HepG2 (cell line): ENCODE results near the gene DUS1L. TPM values are rescaled to one million over a fixed set of nuclear protein-coding genes. Genes with fewer than 3 reads are reported as not detected.

ENCODE experiments used
- ATAC-seq: fragments of 200-7000 bp; cut with Tn5 transposase; 3 replicates; pipeline ENCODE4 v1.9.1; 2020; ENCODE audit warnings: mild to moderate bottlenecking, moderate library complexity
- BruUV-seq: library from RNA; stranded (reverse); fragments of 400-500 nt; replicated peaks from 2 replicates; lab custom pipeline; 2021; lab: Mats Ljungman, UMichigan
- CTCF ChIA-PET: fragments of 300-600 bp; formaldehyde crosslinking; extraction: SDS; loops from one replicate; lab custom pipeline; 2021; ENCODE audit warnings: low total read pairs, inconsistent platforms, low intra/inter-chr PET ratio; lab: Yijun Ruan, JAX
- POLR2A ChIA-PET: fragments of 350-600 bp; sonication (Branson Sonifier 250); formaldehyde crosslinking; loops from one replicate; lab custom pipeline; 2020; ENCODE audit warnings: antibody characterized with exemption, inconsistent platforms; lab: Yijun Ruan, JAX
- DNase-seq: peaks from one replicate; pipeline ENCODE4 v3.0.0-alpha.2; 2015; ENCODE audit warnings: low spot score
- FAIRE-seq: peaks from 3 replicates; lab custom pipeline; 2011; peaks lifted over from hg19 to GRCh38; lab: Jason Lieb, UNC
- H2AFZ ChIP-seq: one replicate; pipeline ENCODE4 v1.6.1; 2011; ENCODE audit warnings: low read length, inconsistent platforms
- H3K27ac ChIP-seq: fragments of 300-600 bp; 3 replicates; pipeline ENCODE4 v1.8.0; 2011; ENCODE audit warnings: mixed run types, mild to moderate bottlenecking, mixed read lengths, low read length, inconsistent platforms; ENCODE audit not compliant: insufficient read depth; ENCODE audit errors: extremely low read length
- H3K27me3 ChIP-seq, 2 experiments: fragments of 200-600 bp in 1 of 2; 2 replicates in 1 of 2; 3 replicates in 1 of 2; pipeline versions ENCODE4 v1.6.0 to v1.8.0; 2011; ENCODE audit warnings: low read length in 2 of 2, mild to moderate bottlenecking in 2 of 2, moderate library complexity in 2 of 2, inconsistent platforms in 1 of 2; ENCODE audit not compliant: insufficient read depth in 2 of 2, control insufficient read depth in 1 of 2
- H3K36me3 ChIP-seq, 2 experiments: fragments of 200-600 bp in 1 of 2; replicated peaks in 1 of 2; 2 replicates in 1 of 2; 3 replicates in 1 of 2; pipeline versions ENCODE4 v1.5.1 to v1.8.0; 2011; ENCODE audit warnings: low read length in 2 of 2, inconsistent platforms in 1 of 2; ENCODE audit not compliant: insufficient read depth in 2 of 2, control insufficient read depth in 1 of 2
- H3K4me1 ChIP-seq: 2 replicates; pipeline ENCODE4 v1.5.1; 2012; ENCODE audit warnings: low read length, inconsistent platforms; ENCODE audit not compliant: insufficient read depth
- H3K4me2 ChIP-seq: 2 replicates; pipeline ENCODE4 v1.6.0; 2011; ENCODE audit warnings: low read depth, low read length, inconsistent platforms
- H3K4me3 ChIP-seq, 3 experiments: fragments of 200-600 bp in 1 of 3; sonication (generic), shearing (Covaris generic) in 1 of 3; replicated peaks in 1 of 3; 2 replicates each; pipeline ENCODE4 v1.5.1; 2011 to 2016; ENCODE audit warnings: low read length in 3 of 3, inconsistent platforms in 2 of 3, low read depth in 2 of 3, mild to moderate bottlenecking in 2 of 3, control low read depth in 1 of 3, mixed read lengths in 1 of 3; ENCODE audit not compliant: insufficient read depth in 1 of 3
- H3K79me2 ChIP-seq: one replicate; pipeline ENCODE4 v1.6.1; 2011; ENCODE audit warnings: low read length, inconsistent platforms; ENCODE audit not compliant: insufficient read depth
- H3K9ac ChIP-seq: 2 replicates; pipeline ENCODE4 v1.6.0; 2011; ENCODE audit warnings: mild to moderate bottlenecking, low read depth, low read length, inconsistent platforms; ENCODE audit not compliant: insufficient read depth
- H3K9me3 ChIP-seq: 2 replicates; pipeline ENCODE4 v1.5.1; 2012; ENCODE audit warnings: mild to moderate bottlenecking, low read length
- H4K20me1 ChIP-seq: 2 replicates; pipeline ENCODE4 v1.6.0; 2011; ENCODE audit warnings: inconsistent platforms, mild to moderate bottlenecking, low read length, moderate library complexity; ENCODE audit not compliant: insufficient read depth
- EEA1 ChIP-seq: sonication (generic); formaldehyde crosslinking; IDR thresholded peaks from 2 replicates; pipeline ENCODE4 v1.5.1; 2020; ENCODE audit warnings: mild to moderate bottlenecking, missing genetic modification reagents, borderline replicate concordance
- ELF4 ChIP-seq: sonication (generic); formaldehyde crosslinking; IDR thresholded peaks from 2 replicates; pipeline ENCODE4 v1.5.0; 2020; ENCODE audit warnings: missing genetic modification reagents, mild to moderate bottlenecking, moderate library complexity, borderline replicate concordance
- GTF2F1 ChIP-seq: fragments of 150-350 bp; IDR thresholded peaks from 2 replicates; pipeline ENCODE4 v1.6.1; 2014; ENCODE audit warnings: low read length
- HDAC6 ChIP-seq: fragments of 200-600 bp; sonication (generic); IDR thresholded peaks from 2 replicates; pipeline ENCODE4 v1.7.0; 2017; ENCODE audit warnings: mild to moderate bottlenecking, antibody characterized with exemption, low read length, low read depth
- HIVEP1 ChIP-seq: sonication (generic); formaldehyde crosslinking; IDR thresholded peaks from 2 replicates; pipeline ENCODE4 v1.4.0; 2020; ENCODE audit warnings: mild to moderate bottlenecking, missing genetic modification reagents
- HMGA1 ChIP-seq: sonication (generic); formaldehyde crosslinking; conservative IDR thresholded peaks from 2 replicates; pipeline ENCODE4 v1.4.0; 2020; ENCODE audit warnings: missing genetic modification reagents
- MAFF ChIP-seq: IDR thresholded peaks from 2 replicates; pipeline ENCODE4 v1.6.1; 2011; ENCODE audit warnings: low read depth, low read length, improper control_type of control experiment
- MZF1 ChIP-seq: sonication (generic); formaldehyde crosslinking; IDR thresholded peaks from 2 replicates; pipeline ENCODE4 v1.8.1; 2023; ENCODE audit warnings: mild to moderate bottlenecking, missing genetic modification reagents, borderline replicate concordance
- NCOA5 ChIP-seq: sonication (generic); formaldehyde crosslinking; IDR thresholded peaks from 2 replicates; pipeline ENCODE4 v1.4.0; 2020; ENCODE audit warnings: missing genetic modification reagents
- POGZ ChIP-seq: sonication (generic); formaldehyde crosslinking; IDR thresholded peaks from 2 replicates; pipeline ENCODE4 v1.4.0; 2020; ENCODE audit warnings: mild to moderate bottlenecking, missing genetic modification reagents
- RARA ChIP-seq: IDR thresholded peaks from 2 replicates; pipeline ENCODE4 v1.6.1; 2016; ENCODE audit warnings: missing genetic modification reagents, missing compliant biosample characterization
- SMYD3 ChIP-seq: sonication (generic); formaldehyde crosslinking; IDR thresholded peaks from 2 replicates; pipeline ENCODE4 v1.8.1; 2023; ENCODE audit warnings: mild to moderate bottlenecking, missing genetic modification reagents
- TARDBP ChIP-seq: sonication (generic); formaldehyde crosslinking; IDR thresholded peaks from 2 replicates; pipeline ENCODE4 v1.8.0; 2022; ENCODE audit warnings: mild to moderate bottlenecking, missing genetic modification reagents
- ZNF20 ChIP-seq: sonication (generic); formaldehyde crosslinking; IDR thresholded peaks from 2 replicates; pipeline ENCODE4 v1.4.0; 2020; ENCODE audit warnings: mild to moderate bottlenecking, moderate library complexity, missing genetic modification reagents
- ZNF329 ChIP-seq: sonication (generic); formaldehyde crosslinking; IDR thresholded peaks from 2 replicates; pipeline ENCODE4 v1.9.0; 2021; ENCODE audit warnings: low read depth, mild to moderate bottlenecking, missing genetic modification reagents
- ZNF343 ChIP-seq: sonication (generic); formaldehyde crosslinking; IDR thresholded peaks from 2 replicates; pipeline ENCODE4 v1.4.0; 2020; ENCODE audit warnings: mild to moderate bottlenecking, missing genetic modification reagents
- ZNF570 ChIP-seq: sonication (generic); formaldehyde crosslinking; IDR thresholded peaks from 2 replicates; pipeline ENCODE4 v1.4.0; 2020; ENCODE audit warnings: mild to moderate bottlenecking, missing genetic modification reagents, borderline replicate concordance
- ZNF644 ChIP-seq: IDR thresholded peaks from 2 replicates; pipeline ENCODE4 v1.6.1; 2016; ENCODE audit warnings: low read depth
- WGBS: methylation state at CpG from one replicate; pipeline ENCODE4 v1.1.6; 2017; ENCODE audit warnings: low lambda C conversion rate; 5-methylcytosine and 5-hydroxymethylcytosine counted together
- in situ Hi-C: cut with HindIII; loops from 2 replicates; pipeline ENCODE4 v1.10.0; 2017; ENCODE audit warnings: low pct_unique_long_range_greater_than_20kb; ENCODE audit not compliant: extremely low pct_ligation_motif_present
- intact Hi-C: fragments of 100-400 bp; cut with micrococcal nuclease; formaldehyde crosslinking; loops from one replicate; pipeline ENCODE4 v1.10.0; 2022; ENCODE audit not compliant: unreplicated experiment
- polyA plus RNA-seq, 8 experiments: library from polyadenylated mRNA; depleted of rRNA in 3 of 8; stranded (reverse) in 7 of 8; unstranded in 1 of 8; fragments of >200 nt; fragmentation: Illumina TruSeq in 4 of 8; extraction: Trizol in 4 of 8; gene quantifications; 2 replicates each; pipeline versions ENCODE4 v1.2.1 to v1.2.3, GENCODE V29; 2011 to 2016; ENCODE audit warnings: low read depth in 4 of 8, missing spikeins in 1 of 8, mixed read lengths in 1 of 8; ENCODE audit not compliant: insufficient read depth in 1 of 8
- total RNA-seq, 5 experiments: library from RNA; depleted of rRNA; stranded (reverse); fragments of >200 nt; fragmentation: Illumina TruSeq; extraction: Trizol; gene quantifications; 2 replicates each; pipeline ENCODE4 v1.2.3, GENCODE V29; 2016; ENCODE audit warnings: low read depth in 1 of 5
- TF ChIP-seq, protein P1 (sequence below): sonication (generic); formaldehyde crosslinking; IDR thresholded peaks from 2 replicates; pipeline ENCODE4 v1.8.0; 2022; ENCODE audit warnings: mild to moderate bottlenecking, missing genetic modification reagents, moderate library complexity
- TF ChIP-seq, protein P2 (sequence below): sonication (generic); formaldehyde crosslinking; IDR thresholded peaks from 2 replicates; pipeline ENCODE4 v1.4.0; 2020; ENCODE audit warnings: missing genetic modification reagents

The DUS1L gene
- total and polyA plus RNA-seq, 2 of the 13 experiments (the other 11 are each of a cell fraction or from before 2014, with no cell fraction given) = 81.0 to 109 TPM

DNA sequence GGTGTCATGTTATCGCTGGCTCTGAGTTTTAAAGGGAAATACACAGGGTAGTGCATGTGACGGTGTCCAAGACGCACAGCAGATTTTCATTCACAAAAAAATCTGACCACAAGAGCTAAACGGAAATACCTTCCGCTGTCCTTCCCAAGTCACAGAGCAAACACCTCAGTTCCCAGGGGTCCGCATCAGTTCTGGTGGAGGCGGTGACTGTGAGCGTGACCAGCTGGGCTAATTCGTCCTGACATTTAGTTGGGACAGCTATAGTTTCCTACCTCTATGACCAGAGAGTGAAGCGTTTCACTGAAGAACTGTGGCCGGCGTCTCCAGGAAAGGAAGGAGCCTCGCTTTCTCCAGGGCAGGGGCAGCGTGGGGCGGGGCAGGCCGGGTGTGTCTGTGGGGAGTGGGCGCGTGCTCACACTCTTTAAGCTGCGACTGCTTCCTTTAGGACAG, 42.9 kb upstream of the DUS1L start:
- no peak overlapping the region for H3K27ac ChIP-seq
- no peaks in the 10 kb centered on the region for H3K27me3 ChIP-seq
- H2AFZ ChIP-seq = no peak overlapping the region
- BruUV-seq = no TSS peak
- ChIA-PET CTCF (no interaction called here), POLR2A (no interaction called here)
- H3K79me2 ChIP-seq = peaks cover 11% of the 10 kb centered on the region
- in situ Hi-C loops (no loop called here), intact Hi-C loops (loop anchor here (10.0 kb wide), 1 partner anchor 126 kb away; no protein-coding TSS in a partner anchor)
- no peak overlapping the region for H3K9ac ChIP-seq
- no peaks in the 10 kb centered on the region for H3K9me3 ChIP-seq
- no peaks in the 10 kb centered on the region for H4K20me1 ChIP-seq
- DNase-seq (no peak), ATAC-seq (no peak), FAIRE-seq (no peak)
- H3K4me2 ChIP-seq = no peak overlapping the region
- H3K4me1 ChIP-seq = peaks cover 72% of the 10 kb centered on the region
- no peak overlapping the region for H3K4me3 ChIP-seq
- peaks cover 0 to 2% of the 10 kb centered on the region in 2 experiments; a peak in 1 of 5 replicates for H3K36me3 ChIP-seq
- TF ChIP-seq MZF1 (CRISPR knock-in tag) = no peak
- TF ChIP-seq GTF2F1 = no peak
- TF ChIP-seq, protein P1, sequence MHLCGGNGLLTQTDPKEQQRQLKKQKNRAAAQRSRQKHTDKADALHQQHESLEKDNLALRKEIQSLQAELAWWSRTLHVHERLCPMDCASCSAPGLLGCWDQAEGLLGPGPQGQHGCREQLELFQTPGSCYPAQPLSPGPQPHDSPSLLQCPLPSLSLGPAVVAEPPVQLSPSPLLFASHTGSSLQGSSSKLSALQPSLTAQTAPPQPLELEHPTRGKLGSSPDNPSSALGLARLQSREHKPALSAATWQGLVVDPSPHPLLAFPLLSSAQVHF (CRISPR knock-in tag) = no peak
- TF ChIP-seq, protein P2, sequence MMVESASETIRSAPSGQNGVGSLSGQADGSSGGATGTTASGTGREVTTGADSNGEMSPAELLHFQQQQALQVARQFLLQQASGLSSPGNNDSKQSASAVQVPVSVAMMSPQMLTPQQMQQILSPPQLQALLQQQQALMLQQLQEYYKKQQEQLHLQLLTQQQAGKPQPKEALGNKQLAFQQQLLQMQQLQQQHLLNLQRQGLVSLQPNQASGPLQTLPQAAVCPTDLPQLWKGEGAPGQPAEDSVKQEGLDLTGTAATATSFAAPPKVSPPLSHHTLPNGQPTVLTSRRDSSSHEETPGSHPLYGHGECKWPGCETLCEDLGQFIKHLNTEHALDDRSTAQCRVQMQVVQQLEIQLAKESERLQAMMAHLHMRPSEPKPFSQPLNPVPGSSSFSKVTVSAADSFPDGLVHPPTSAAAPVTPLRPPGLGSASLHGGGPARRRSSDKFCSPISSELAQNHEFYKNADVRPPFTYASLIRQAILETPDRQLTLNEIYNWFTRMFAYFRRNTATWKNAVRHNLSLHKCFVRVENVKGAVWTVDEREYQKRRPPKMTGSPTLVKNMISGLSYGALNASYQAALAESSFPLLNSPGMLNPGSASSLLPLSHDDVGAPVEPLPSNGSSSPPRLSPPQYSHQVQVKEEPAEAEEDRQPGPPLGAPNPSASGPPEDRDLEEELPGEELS = no peak
- TF ChIP-seq ZNF343 (CRISPR knock-in tag) = no peak
- no peak for TF ChIP-seq HMGA1 (CRISPR knock-in tag)
- no peak for TF ChIP-seq POGZ
- TF ChIP-seq EEA1 (CRISPR knock-in tag) = no peak
- no peak for TF ChIP-seq SMYD3 (CRISPR knock-in tag)
- TF ChIP-seq ZNF644 (CRISPR knock-in tag) = no peak
- TF ChIP-seq MAFF = no peak
- TF ChIP-seq TARDBP (CRISPR knock-in tag) = no peak
- no peak for TF ChIP-seq ZNF570 (CRISPR knock-in tag)
- no peak for TF ChIP-seq ZNF329 (CRISPR knock-in tag)
- TF ChIP-seq HDAC6 = no peak
- TF ChIP-seq HIVEP1 = no peak
- no peak for TF ChIP-seq ELF4 (CRISPR knock-in tag)
- TF ChIP-seq ZNF20 = no peak
- no peak for TF ChIP-seq RARA (CRISPR knock-in tag)
- TF ChIP-seq NCOA5 (CRISPR knock-in tag) = no peak
- WGBS = 96% methylated on average over 19 of the region's 19 CpGs
